Measurements from ENCODE around the gene PRKCE. TPM values are rescaled to one million over a fixed set of nuclear protein-coding genes. Genes with fewer than 3 reads are reported as not detected.

Gene PRKCE
- total and polyA plus RNA-seq, 2 donors (not counting 1 experiment from before 2014, with no cell fraction given) = 23.6 to 271 TPM

GRCh38 chr2:45721150-45721549 is 69.7 kb downstream of the PRKCE start:
- H3K27ac Mint-ChIP-seq = peak overlapping the region; percentile 83
- Histone ChIP-seq H3K9ac (ENCODE audit: low read length) (no peak overlapping the region), H3K4me1 (ENCODE audit: control insufficient read depth in 2 of 2, insufficient read depth in 2 of 2, low read length in 2 of 2) (peaks cover 51 to 58% of the 10 kb centered on the region in 2 donors), H3K27me3 (replicated peaks in 1 of 4; ENCODE audit: control extremely low read depth in 1 of 4, control insufficient read depth in 3 of 4, insufficient read depth in 4 of 4, low read length in 3 of 4) (no peaks in the 10 kb centered on the region), H3K4me3 (ENCODE audit: control extremely low read depth in 1 of 5, extremely low read depth in 1 of 5, insufficient read depth in 1 of 5, low read depth in 2 of 5, low read length in 4 of 5) (no peak overlapping the region), H2AFZ (ENCODE audit: insufficient read depth, low read depth, low read length, poor library complexity, severe bottlenecking) (no peak overlapping the region), H3K9me3 (ENCODE audit: control extremely low read depth in 1 of 3, control insufficient read depth in 2 of 3, insufficient read depth in 1 of 3, low read length in 2 of 3) (peaks cover 0 to 1% (median 0%) of the 10 kb centered on the region in 3 donors), H3K27ac (ENCODE audit: low read length in 2 of 2) (no peak overlapping the region), H3K79me2 (ENCODE audit: control insufficient read depth, insufficient read depth, low read length) (peaks cover 56% of the 10 kb centered on the region), H3K4me2 (replicated peaks; ENCODE audit: low read depth, low read length, poor library complexity, severe bottlenecking) (peak overlapping the region; percentile 21), H3K36me3 (replicated peaks in 1 of 2; ENCODE audit: control extremely low read depth in 1 of 2, control insufficient read depth in 1 of 2, extremely low read depth in 1 of 2, insufficient read depth in 2 of 2, low read length in 1 of 2) (peaks cover 0 to 1% of the 10 kb centered on the region in 2 experiments), H4K20me1 (ENCODE audit: control insufficient read depth, insufficient read depth, low read length, poor library complexity, severe bottlenecking) (no peaks in the 10 kb centered on the region)
- H3K4me1 Mint-ChIP-seq = peaks cover 85% of the 10 kb centered on the region
- ATAC-seq (ENCODE audit: low read depth) (no peak), DNase-seq (no peak)
- ChIA-PET POLR2A (interaction anchor here (0.7 kb wide), 1 partner anchor 9 kb away, joined by 3 read pairs; no protein-coding TSS in a partner anchor), CTCF (interaction anchor here (1.1 kb wide), 1 partner anchor 67 kb away, joined by 3 read pairs; no protein-coding TSS in a partner anchor)
- TF ChIP-seq EZH2 (IDR thresholded peaks at IDR 0.05; ENCODE audit: borderline replicate concordance, insufficient read depth, low read depth, low read length, poor library complexity, severe bottlenecking) (no peak), CTCF (IDR thresholded peaks at IDR 0.05) (no peak)
- WGBS (ENCODE audit: insufficient coverage) = 100% methylated on average over 1 of the region's 1 CpG
- intact Hi-C loops (cut with micrococcal nuclease) = loop anchor here (10.0 kb wide), 1 partner anchor 1556 kb away; the partner anchor contains the start of gene PPM1B
- H3K9me3 Mint-ChIP-seq (ENCODE audit: insufficient read depth) = peaks cover 5% of the 10 kb centered on the region
- H3K4me3 Mint-ChIP-seq = no peak overlapping the region
- no peaks in the 10 kb centered on the region for H3K27me3 Mint-ChIP-seq

GRCh38 chr2:45722477-45722876 is 71.0 kb downstream of the PRKCE start:
- Histone ChIP-seq H3K4me3 (ENCODE audit: control extremely low read depth in 1 of 5, extremely low read depth in 1 of 5, insufficient read depth in 1 of 5, low read depth in 2 of 5, low read length in 4 of 5) (no peak overlapping the region), H3K79me2 (ENCODE audit: control insufficient read depth, insufficient read depth, low read length) (peaks cover 50% of the 10 kb centered on the region), H3K4me1 (ENCODE audit: control insufficient read depth in 2 of 2, insufficient read depth in 2 of 2, low read length in 2 of 2) (peaks cover 64 to 71% of the 10 kb centered on the region in 2 donors), H3K27ac (ENCODE audit: low read length in 2 of 2) (peak overlapping the region; percentile 15 to 91), H3K4me2 (replicated peaks; ENCODE audit: low read depth, low read length, poor library complexity, severe bottlenecking) (peak overlapping the region; percentile 37), H3K36me3 (replicated peaks in 1 of 2; ENCODE audit: control extremely low read depth in 1 of 2, control insufficient read depth in 1 of 2, extremely low read depth in 1 of 2, insufficient read depth in 2 of 2, low read length in 1 of 2) (no peaks in the 10 kb centered on the region), H4K20me1 (ENCODE audit: control insufficient read depth, insufficient read depth, low read length, poor library complexity, severe bottlenecking) (no peaks in the 10 kb centered on the region), H3K9ac (ENCODE audit: low read length) (peak overlapping the region; percentile 10), H2AFZ (ENCODE audit: insufficient read depth, low read depth, low read length, poor library complexity, severe bottlenecking) (no peak overlapping the region), H3K9me3 (ENCODE audit: control extremely low read depth in 1 of 3, control insufficient read depth in 2 of 3, insufficient read depth in 1 of 3, low read length in 2 of 3) (no peaks in the 10 kb centered on the region), H3K27me3 (replicated peaks in 1 of 4; ENCODE audit: control extremely low read depth in 1 of 4, control insufficient read depth in 3 of 4, insufficient read depth in 4 of 4, low read length in 3 of 4) (no peaks in the 10 kb centered on the region)
- CTCF ChIA-PET = no interaction called here
- TF ChIP-seq CTCF (IDR thresholded peaks at IDR 0.05) = no peak
- TF ChIP-seq EZH2 (IDR thresholded peaks at IDR 0.05; ENCODE audit: borderline replicate concordance, insufficient read depth, low read depth, low read length, poor library complexity, severe bottlenecking) = no peak
- no CpG with 5 or more reads among the region's 5 CpGs for WGBS (ENCODE audit: insufficient coverage)
- Mint-ChIP-seq H3K9me3 (ENCODE audit: insufficient read depth) (peaks cover 3% of the 10 kb centered on the region), H3K4me1 (peaks cover 87% of the 10 kb centered on the region), H3K27me3 (no peaks in the 10 kb centered on the region), H3K4me3 (peak overlapping the region; percentile 53), H3K27ac (peak overlapping the region; percentile 89)
- POLR2A ChIA-PET = no interaction called here
- DNase-seq (no peak), ATAC-seq (ENCODE audit: low read depth) (no peak)
- intact Hi-C loops (cut with micrococcal nuclease) = loop anchor here (10.0 kb wide), 1 partner anchor 1558 kb away; the partner anchor contains the start of gene PPM1B
